Activated CD8-positive, alpha-beta T cell treated with anti-CD3 and anti-CD28 coated beads, Interleukin-2, amount 10 ng/mL, durations not matched to agents 7 days and 5 days (primary cell): ENCODE data around the gene LRG1. TPM values are rescaled to one million over a fixed set of nuclear protein-coding genes. Genes with fewer than 3 reads are reported as not detected.

Experiments used
- ATAC-seq: fragments of 150-1000 bp; cut with Tn5 transposase; one replicate; pipeline ENCODE4 v1.10.0; 2021; ENCODE audit warnings: moderate library complexity
- CTCF ChIA-PET: fragments of 350-600 bp; sonication (Branson Sonifier 250); formaldehyde crosslinking; loops from one replicate; lab custom pipeline; 2021; ENCODE audit warnings: antibody characterized with exemption; lab: Charles Lee
- POLR2A ChIA-PET: fragments of 350-600 bp; sonication (Branson Sonifier 250); formaldehyde crosslinking; loops from one replicate; lab custom pipeline; 2021; ENCODE audit warnings: antibody characterized with exemption; lab: Charles Lee
- DNase-seq: peaks from one replicate; pipeline ENCODE4 v3.0.0-alpha.2; 2020
- H3K27ac Mint-ChIP-seq: one replicate; pipeline ENCODE4 v1.8.0; 2021; ENCODE audit warnings: mild to moderate bottlenecking, mixed read lengths
- H3K27me3 Mint-ChIP-seq: one replicate; pipeline ENCODE4 v1.8.0; 2021; ENCODE audit warnings: low read depth, mixed read lengths
- H3K36me3 Mint-ChIP-seq: one replicate; pipeline ENCODE4 v1.8.0; 2021; ENCODE audit warnings: low read depth, mixed read lengths
- H3K4me1 Mint-ChIP-seq: one replicate; pipeline ENCODE4 v1.8.0; 2021; ENCODE audit warnings: low read depth, mixed read lengths
- H3K4me3 Mint-ChIP-seq: one replicate; pipeline ENCODE4 v1.8.0; 2021; ENCODE audit warnings: mild to moderate bottlenecking, mixed read lengths
- H3K9me3 Mint-ChIP-seq: one replicate; pipeline ENCODE4 v1.8.0; 2022; ENCODE audit warnings: mixed read lengths; ENCODE audit not compliant: insufficient read depth
- total RNA-seq, 2 experiments: library from RNA; stranded (reverse); gene quantifications; one replicate each; pipeline ENCODE4 v1.2.3, GENCODE V29; 2021

LRG1 gene
- total RNA-seq, 2 experiments from 2014 or later, result not detected

DNA sequence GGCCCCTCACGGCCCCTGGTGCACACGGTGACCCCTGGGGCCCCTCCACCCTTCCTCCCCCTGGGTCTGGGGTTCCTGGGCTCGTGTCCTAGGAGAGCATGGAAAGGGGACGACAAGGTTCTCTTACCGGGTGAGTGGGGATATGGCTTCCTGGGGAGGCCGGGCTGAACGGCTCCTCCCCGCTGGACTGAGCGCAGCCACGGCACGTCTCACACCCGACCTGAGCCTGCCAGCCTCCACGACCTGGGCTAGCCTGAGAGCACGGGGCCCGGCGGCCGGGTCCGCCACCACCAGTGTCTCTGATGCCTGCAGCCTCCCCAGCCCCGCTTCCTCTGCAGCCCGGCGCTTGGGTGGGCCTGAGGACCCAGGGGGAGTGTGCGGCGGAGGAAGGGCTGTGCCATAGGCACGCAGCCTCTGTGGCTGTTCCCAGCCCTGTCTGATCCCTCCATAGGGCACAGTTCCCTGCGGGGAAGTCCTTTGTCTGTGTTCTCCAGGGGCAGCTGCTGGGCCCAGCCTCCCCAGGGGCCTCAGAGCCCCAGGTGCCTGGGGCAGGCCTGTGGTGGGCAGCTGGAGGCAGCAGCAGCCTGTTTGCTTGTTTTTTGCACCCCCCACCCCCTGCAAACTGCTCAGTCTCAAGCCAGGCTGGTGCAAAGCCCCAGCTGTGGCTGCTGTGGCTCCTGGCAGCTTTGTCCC is 36.6 kb downstream of the LRG1 start:
- Mint-ChIP-seq H3K4me3 (no peak overlapping the region), H3K27ac (no peak overlapping the region), H3K4me1 (peaks cover 9% of the 10 kb centered on the region), H3K36me3 (peaks cover 3% of the 10 kb centered on the region), H3K9me3 (no peaks in the 10 kb centered on the region), H3K27me3 (no peaks in the 10 kb centered on the region)
- CTCF ChIA-PET, result interaction anchor here (0.9 kb wide), 1 partner anchor 22 kb away, joined by 3 read pairs; no protein-coding TSS in a partner anchor
- no peak for DNase-seq
- POLR2A ChIA-PET, result interaction anchor here (1.1 kb wide), 1 partner anchor 32 kb away, joined by 3 read pairs; no protein-coding TSS in a partner anchor
- ATAC-seq, result no peak

DNA sequence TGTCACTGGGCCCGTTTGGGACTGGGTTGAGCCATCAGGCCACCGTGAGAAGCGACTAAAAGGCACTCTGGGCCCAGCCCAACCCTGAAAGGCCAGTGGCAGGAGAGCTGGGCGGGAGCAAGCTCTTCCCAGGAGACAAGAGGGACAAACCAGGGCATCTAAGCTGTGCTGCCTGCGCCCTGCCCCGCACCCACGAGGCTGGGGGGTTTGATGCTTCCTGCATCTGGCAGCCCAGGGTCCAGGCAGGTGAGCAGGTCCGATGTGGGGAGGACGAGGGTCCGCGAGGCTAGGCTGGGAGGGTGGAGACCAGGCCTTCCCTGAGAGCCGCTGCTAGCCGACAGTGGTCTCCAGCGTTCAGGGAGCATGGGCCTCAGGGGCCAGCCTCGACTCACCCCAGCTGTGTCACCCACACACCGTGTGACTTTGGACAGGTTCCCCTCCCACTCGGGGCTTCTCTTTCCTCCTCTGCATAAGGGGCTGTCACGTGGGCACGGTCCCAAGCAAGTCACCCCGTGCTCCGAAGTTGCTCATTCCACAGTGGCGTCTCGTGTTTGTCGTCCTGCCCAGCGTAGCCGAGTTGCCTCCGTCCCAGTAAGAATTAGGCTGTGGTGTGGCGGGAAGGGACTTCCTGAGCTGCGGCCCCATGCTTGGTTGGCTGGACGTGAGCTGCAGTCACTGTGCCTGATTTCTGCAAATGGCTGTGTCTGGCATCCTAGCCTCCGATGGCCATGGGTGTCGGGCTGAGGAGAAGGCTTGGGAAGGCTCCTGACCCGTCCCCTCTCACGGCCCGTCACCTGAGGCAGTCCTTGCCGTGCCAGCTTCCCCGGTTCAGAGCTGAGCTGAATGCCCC is 37.3 kb downstream of the LRG1 start:
- Mint-ChIP-seq H3K27ac (no peak overlapping the region), H3K4me1 (peaks cover 9% of the 10 kb centered on the region), H3K36me3 (peaks cover 3% of the 10 kb centered on the region), H3K27me3 (no peaks in the 10 kb centered on the region), H3K4me3 (no peak overlapping the region), H3K9me3 (no peaks in the 10 kb centered on the region)
- CTCF ChIA-PET, result interaction anchor here (0.9 kb wide), 1 partner anchor 23 kb away, joined by 3 read pairs; no protein-coding TSS in a partner anchor
- no peak for DNase-seq
- no peak for ATAC-seq
- POLR2A ChIA-PET, result interaction anchor here (1.1 kb wide), 1 partner anchor 31 kb away, joined by 3 read pairs; no protein-coding TSS in a partner anchor

DNA sequence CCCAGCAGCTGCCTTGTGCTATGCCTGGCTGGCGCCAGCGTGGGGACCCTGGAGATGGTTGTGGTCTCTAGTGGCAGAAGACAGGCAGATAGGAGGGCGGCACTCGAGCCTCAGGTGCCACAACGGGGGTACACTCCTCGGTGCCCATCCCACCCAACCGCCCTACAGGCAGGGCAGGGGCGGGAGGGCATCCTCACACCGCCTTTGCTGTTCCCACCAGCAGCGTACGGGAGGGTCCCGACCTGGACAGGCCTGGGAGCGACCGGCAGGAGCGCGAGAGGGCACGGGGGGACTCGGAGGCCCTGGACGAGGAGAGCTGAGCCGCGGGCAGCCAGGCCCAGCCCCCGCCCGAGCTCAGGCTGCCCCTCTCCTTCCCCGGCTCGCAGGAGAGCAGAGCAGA is 38.1 kb downstream of the LRG1 start:
- Mint-ChIP-seq H3K4me1 (peaks cover 7% of the 10 kb centered on the region), H3K4me3 (no peak overlapping the region), H3K36me3 (peaks cover 3% of the 10 kb centered on the region), H3K9me3 (no peaks in the 10 kb centered on the region), H3K27me3 (no peaks in the 10 kb centered on the region), H3K27ac (no peak overlapping the region)
- ChIA-PET POLR2A (no interaction called here), CTCF (no interaction called here)
- DNase-seq (no peak), ATAC-seq (no peak)

DNA sequence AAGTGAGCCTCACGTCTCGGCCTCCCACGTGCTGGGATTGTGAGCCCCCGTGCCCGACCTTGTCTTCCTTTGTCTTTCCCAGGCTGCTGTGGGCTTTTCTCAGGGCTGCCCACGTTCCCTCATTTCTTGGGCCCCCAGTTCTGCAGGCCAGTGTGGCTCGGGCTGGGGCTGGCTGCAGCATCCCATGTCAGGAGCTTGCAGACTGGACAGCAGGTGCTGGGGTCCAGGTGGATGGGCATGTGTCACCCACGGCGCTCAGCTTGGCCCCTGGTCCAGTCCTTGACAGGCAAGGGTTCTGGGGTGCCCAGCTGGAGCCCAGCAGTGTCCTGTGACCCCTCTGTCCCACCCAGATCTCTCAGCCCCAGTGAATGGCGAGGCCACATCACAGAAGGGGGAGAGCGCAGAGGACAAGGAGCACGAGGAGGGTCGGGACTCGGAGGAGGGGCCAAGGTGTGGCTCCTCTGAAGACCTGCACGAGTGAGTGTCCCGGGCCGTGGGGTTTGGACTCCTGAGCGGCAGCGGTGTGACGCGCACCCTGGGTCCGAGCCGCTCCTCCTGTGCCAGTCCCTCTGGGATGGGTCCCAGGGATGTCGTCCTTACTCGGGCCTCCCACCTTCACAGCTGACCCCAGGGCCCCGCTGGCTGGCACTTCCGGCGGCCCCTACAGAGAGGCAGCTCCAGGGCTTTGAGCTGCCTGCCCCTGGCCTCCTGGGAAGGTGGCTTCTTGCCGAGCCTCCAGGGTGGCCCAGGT is 38.8 kb downstream of the LRG1 start:
- POLR2A ChIA-PET, result no interaction called here
- Mint-ChIP-seq H3K27ac (no peak overlapping the region), H3K27me3 (no peaks in the 10 kb centered on the region), H3K4me1 (peaks cover under 1% of the 10 kb centered on the region), H3K4me3 (no peak overlapping the region), H3K9me3 (no peaks in the 10 kb centered on the region), H3K36me3 (peaks cover 3% of the 10 kb centered on the region)
- DNase-seq, result no peak
- no peak for ATAC-seq
- CTCF ChIA-PET, result no interaction called here

DNA sequence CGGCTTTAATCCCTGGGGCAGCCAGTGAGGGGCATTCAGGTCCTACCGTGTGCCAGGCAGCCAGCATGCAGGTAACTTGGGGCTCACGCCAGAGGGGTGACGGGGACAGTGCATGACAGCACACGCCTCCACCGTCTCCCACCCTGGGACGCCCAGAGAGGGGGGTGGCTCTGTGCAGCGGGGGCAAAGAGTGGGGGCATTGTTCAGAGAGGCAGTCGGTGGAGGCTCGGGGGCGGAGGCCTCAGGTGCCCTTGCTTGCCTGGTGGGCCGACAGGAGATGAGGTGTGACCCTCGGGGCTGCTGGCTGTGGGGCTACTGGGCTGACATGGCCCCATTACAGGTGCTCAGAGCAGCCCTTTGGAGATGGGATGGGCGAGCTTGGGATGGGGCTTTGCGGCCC is 40.0 kb downstream of the LRG1 start:
- peaks cover 3% of the 10 kb centered on the region for H3K36me3 Mint-ChIP-seq
- H3K4me1 Mint-ChIP-seq, result no peaks in the 10 kb centered on the region
- H3K27me3 Mint-ChIP-seq, result no peaks in the 10 kb centered on the region
- DNase-seq (no peak), ATAC-seq (no peak)
- ChIA-PET CTCF (no interaction called here), POLR2A (no interaction called here)
- H3K4me3 Mint-ChIP-seq, result no peak overlapping the region
- no peaks in the 10 kb centered on the region for H3K9me3 Mint-ChIP-seq
- no peak overlapping the region for H3K27ac Mint-ChIP-seq

DNA sequence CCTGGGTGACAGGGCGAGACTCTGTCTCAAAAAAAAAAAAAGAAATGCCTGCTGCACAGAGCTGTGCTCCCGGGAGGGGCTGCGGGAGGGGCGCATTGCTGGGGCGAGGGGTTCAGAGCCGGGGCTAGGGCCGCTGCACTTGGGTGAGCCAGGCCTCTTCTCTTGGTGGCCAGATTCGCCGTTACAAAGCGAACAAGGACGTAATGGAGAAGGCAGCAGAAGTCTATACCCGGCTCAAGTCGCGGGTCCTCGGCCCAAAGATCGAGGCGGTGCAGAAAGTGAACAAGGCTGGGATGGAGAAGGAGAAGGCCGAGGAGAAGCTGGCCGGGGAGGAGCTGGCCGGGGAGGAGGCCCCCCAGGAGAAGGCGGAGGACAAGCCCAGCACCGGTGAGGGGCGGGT is 40.5 kb downstream of the LRG1 start:
- Mint-ChIP-seq H3K36me3 (peaks cover 5% of the 10 kb centered on the region), H3K4me1 (no peaks in the 10 kb centered on the region), H3K27me3 (no peaks in the 10 kb centered on the region), H3K4me3 (no peak overlapping the region), H3K9me3 (no peaks in the 10 kb centered on the region), H3K27ac (no peak overlapping the region)
- ATAC-seq, result no peak
- ChIA-PET POLR2A (no interaction called here), CTCF (interaction anchor here (0.5 kb wide), 1 partner anchor 29 kb away, joined by 3 read pairs; no protein-coding TSS in a partner anchor)
- no peak for DNase-seq

DNA sequence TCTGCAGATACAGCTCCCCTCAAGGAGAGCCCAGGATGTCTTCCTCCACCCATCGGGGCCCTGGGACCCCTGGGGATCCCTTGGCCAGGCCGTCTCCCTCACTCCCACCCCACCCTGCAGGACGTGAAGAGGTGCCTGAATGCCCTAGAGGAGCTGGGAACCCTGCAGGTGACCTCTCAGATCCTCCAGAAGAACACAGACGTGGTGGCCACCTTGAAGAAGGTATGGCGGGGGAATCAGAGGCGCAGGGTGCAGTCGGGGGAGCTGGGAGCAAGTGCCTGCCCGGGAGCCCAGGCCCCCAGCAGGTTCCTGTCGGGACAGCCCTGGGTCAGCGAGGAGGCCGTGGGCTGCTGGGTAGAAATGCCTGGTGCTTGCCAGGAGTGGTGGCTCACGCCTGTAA is 41.1 kb downstream of the LRG1 start:
- ChIA-PET CTCF (no interaction called here), POLR2A (no interaction called here)
- no peaks in the 10 kb centered on the region for H3K4me1 Mint-ChIP-seq
- DNase-seq (no peak), ATAC-seq (no peak)
- no peaks in the 10 kb centered on the region for H3K9me3 Mint-ChIP-seq
- no peak overlapping the region for H3K27ac Mint-ChIP-seq
- no peak overlapping the region for H3K4me3 Mint-ChIP-seq
- H3K36me3 Mint-ChIP-seq, result peaks cover 5% of the 10 kb centered on the region
- no peaks in the 10 kb centered on the region for H3K27me3 Mint-ChIP-seq

DNA sequence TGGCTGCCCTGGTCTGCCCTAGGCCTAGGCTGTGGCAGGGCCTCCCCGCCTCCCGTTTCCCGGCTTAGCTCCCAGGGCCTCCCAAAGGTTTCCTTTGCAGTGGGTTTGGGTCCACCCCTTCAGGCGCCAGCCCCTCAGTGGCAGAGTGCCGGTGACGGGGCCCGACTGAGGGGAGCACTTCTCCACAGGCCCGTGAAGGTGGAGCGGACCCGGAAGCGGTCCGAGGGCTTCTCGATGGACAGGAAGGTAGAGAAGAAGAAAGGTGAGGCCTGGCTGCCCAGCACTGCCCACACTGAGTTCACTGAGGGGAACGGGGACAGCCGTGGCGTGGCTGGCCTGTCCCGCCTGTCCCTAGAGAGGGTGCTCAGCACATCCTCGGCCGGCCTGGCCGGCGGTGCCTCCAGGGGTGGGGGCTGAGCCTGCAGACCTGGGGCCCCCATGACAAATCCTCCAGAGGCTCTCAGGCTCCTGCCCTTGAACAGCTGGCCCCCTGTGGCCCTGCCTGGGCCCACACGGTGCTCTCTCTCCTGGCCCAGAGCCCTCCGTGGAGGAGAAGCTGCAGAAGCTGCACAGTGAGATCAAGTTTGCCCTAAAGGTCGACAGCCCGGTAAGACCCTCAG is 42.0 kb downstream of the LRG1 start:
- no peak overlapping the region for H3K27ac Mint-ChIP-seq
- peaks cover 5% of the 10 kb centered on the region for H3K36me3 Mint-ChIP-seq
- H3K27me3 Mint-ChIP-seq, result no peaks in the 10 kb centered on the region
- H3K9me3 Mint-ChIP-seq, result no peaks in the 10 kb centered on the region
- POLR2A ChIA-PET, result no interaction called here
- no peak for DNase-seq
- H3K4me3 Mint-ChIP-seq, result no peak overlapping the region
- no peak for ATAC-seq
- H3K4me1 Mint-ChIP-seq, result no peaks in the 10 kb centered on the region
- CTCF ChIA-PET, result no interaction called here

DNA sequence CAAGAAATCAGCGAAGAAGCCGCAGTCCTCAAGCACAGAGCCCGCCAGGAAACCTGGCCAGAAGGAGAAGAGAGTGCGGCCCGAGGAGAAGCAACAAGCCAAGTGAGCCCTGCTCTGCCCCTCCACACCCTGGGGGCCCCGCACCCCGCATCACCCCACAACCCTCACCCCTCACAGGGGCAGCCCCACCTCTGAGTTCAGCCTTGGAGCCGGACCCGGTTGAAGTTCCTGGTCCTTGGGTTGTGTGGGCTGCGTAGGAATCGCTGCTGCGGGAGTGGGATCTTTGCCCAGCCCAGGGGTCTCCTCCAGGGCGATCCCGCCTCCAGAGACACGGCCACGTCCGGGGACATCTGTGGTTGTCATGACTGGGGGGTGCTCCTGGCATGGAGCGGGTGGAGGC is 43.5 kb downstream of the LRG1 start:
- ATAC-seq, result no peak

DNA sequence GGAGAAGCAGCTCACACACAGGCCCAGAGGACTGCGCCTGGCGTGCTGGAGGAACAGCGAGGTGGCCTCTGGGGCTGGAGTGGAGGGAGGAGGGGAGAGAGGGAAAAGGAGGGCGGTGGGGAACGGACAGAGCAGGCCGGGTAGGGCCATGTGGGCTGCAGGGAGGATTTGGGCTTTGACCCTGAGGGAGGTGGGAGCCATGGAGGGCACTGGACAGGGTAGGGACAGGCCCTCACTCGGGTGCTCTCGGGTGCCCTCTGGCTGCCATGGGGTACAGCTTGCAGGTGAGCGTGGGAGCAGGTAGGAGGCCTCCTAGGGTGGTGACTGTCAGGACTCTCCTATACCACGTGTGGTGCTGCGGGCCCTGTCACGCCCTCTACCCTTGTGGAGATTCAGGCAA is 44.4 kb downstream of the LRG1 start:
- Mint-ChIP-seq H3K9me3 (no peaks in the 10 kb centered on the region), H3K36me3 (peaks cover 8% of the 10 kb centered on the region), H3K4me1 (no peaks in the 10 kb centered on the region), H3K27me3 (no peaks in the 10 kb centered on the region), H3K4me3 (no peak overlapping the region), H3K27ac (no peak overlapping the region)
- ATAC-seq (no peak), DNase-seq (no peak)
- ChIA-PET POLR2A (no interaction called here), CTCF (interaction anchor here (0.9 kb wide), 1 partner anchor 64 kb away, joined by 3 read pairs; the partner anchor contains the start of gene SEMA6B)

More for the DNA sequence above, 43.5 kb downstream of the LRG1 start:
- POLR2A ChIA-PET, result no interaction called here
- Mint-ChIP-seq H3K9me3 (no peaks in the 10 kb centered on the region), H3K27ac (no peak overlapping the region), H3K36me3 (peaks cover 6% of the 10 kb centered on the region), H3K4me3 (no peak overlapping the region), H3K27me3 (no peaks in the 10 kb centered on the region), H3K4me1 (no peaks in the 10 kb centered on the region)
- CTCF ChIA-PET, result no interaction called here
- DNase-seq, result no peak

DNA sequence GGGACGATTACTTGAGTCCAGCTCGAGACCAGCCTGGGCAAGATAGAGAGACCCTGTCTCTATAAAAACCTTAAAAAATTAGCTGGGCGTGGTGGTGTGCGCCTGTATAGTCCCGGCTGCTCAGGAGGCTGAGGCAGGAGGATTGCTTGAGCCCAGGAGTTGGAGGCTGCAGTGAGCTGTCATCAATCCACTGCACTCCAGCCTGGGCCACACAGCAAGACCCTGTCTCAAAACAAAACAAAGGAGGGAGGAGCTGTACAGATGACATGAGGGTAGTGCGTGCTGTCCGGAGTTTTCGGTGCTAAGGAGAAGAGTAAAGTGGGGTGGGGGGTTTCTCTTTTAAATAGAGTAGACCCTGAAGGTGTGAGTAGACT is 45.2 kb downstream of the LRG1 start:
- H3K27ac Mint-ChIP-seq, result no peak overlapping the region
- H3K4me1 Mint-ChIP-seq, result no peaks in the 10 kb centered on the region
- ChIA-PET CTCF (interaction anchor here (0.9 to 1.3 kb wide), 2 partner anchors 20 to 65 kb away, joined by 3 read pairs; partner anchors contain the start of gene SEMA6B), POLR2A (no interaction called here)
- no peaks in the 10 kb centered on the region for H3K9me3 Mint-ChIP-seq
- H3K4me3 Mint-ChIP-seq, result no peak overlapping the region
- H3K36me3 Mint-ChIP-seq, result peaks cover 14% of the 10 kb centered on the region
- no peak for ATAC-seq
- no peak for DNase-seq
- H3K27me3 Mint-ChIP-seq, result no peaks in the 10 kb centered on the region
